MCF 10A (cell line): ENCODE measurements around the gene HES3. TPM values are rescaled to one million over a fixed set of nuclear protein-coding genes. Genes with fewer than 3 reads are reported as not detected.

Experiments
- BruUV-seq: library from RNA; stranded (reverse); fragments of 400-500 nt; replicated peaks from 2 replicates; lab custom pipeline; 2021; lab: Mats Ljungman, UMichigan
- CTCF ChIA-PET: fragments of 300-600 bp; sonication (Branson Sonifier 250); formaldehyde crosslinking; extraction: SDS; loops from one replicate; lab custom pipeline; 2021; ENCODE audit warnings: antibody characterized with exemption, inconsistent platforms; lab: Yijun Ruan, JAX
- POLR2A ChIA-PET: fragments of 300-600, 350-650 bp; sonication (Branson Sonifier 250); formaldehyde crosslinking; extraction: SDS; loops from one replicate; lab custom pipeline; 2020; ENCODE audit warnings: antibody characterized with exemption, inconsistent platforms; lab: Yijun Ruan, JAX
- DNase-seq: peaks from one replicate; pipeline ENCODE4 v3.0.0-alpha.2; 2018; ENCODE audit not compliant: unreplicated experiment
- H3K27ac Mint-ChIP-seq: one replicate; pipeline ENCODE4 v1.8.0; 2022; ENCODE audit warnings: mild to moderate bottlenecking, low read depth, mixed read lengths; ENCODE audit not compliant: unreplicated experiment
- H3K27me3 Mint-ChIP-seq: one replicate; pipeline ENCODE4 v1.8.0; 2022; ENCODE audit warnings: mixed read lengths; ENCODE audit not compliant: insufficient read depth, unreplicated experiment
- H3K36me3 Mint-ChIP-seq: one replicate; pipeline ENCODE4 v1.8.0; 2022; ENCODE audit warnings: mild to moderate bottlenecking, moderate library complexity, mixed read lengths; ENCODE audit not compliant: insufficient read depth, unreplicated experiment
- H3K4me1 Mint-ChIP-seq: one replicate; pipeline ENCODE4 v1.8.0; 2022; ENCODE audit warnings: mixed read lengths; ENCODE audit not compliant: insufficient read depth, unreplicated experiment
- H3K4me3 Mint-ChIP-seq: one replicate; pipeline ENCODE4 v1.8.0; 2022; ENCODE audit warnings: mild to moderate bottlenecking, moderate library complexity, mixed read lengths; ENCODE audit not compliant: unreplicated experiment
- H3K9me3 Mint-ChIP-seq: one replicate; pipeline ENCODE4 v1.8.0; 2022; ENCODE audit warnings: mixed read lengths; ENCODE audit not compliant: unreplicated experiment
- intact Hi-C: fragments of 100-400 bp; cut with micrococcal nuclease; formaldehyde crosslinking; loops from 2 replicates; pipeline ENCODE4 v1.14.1; 2022
- total RNA-seq: library from RNA; stranded (reverse); gene quantifications from 2 replicates; pipeline ENCODE4 v1.2.3, GENCODE V29; 2022
- TF ChIP-seq, protein P1 (sequence below): fragments of 200-600 bp; IDR thresholded peaks from one replicate; pipeline ENCODE4 v1.8.0; 2022; ENCODE audit warnings: antibody characterized with exemption, mild to moderate bottlenecking; ENCODE audit not compliant: unreplicated experiment

HES3 gene
- total RNA-seq, 1 experiment from 2014 or later: not detected

DNA sequence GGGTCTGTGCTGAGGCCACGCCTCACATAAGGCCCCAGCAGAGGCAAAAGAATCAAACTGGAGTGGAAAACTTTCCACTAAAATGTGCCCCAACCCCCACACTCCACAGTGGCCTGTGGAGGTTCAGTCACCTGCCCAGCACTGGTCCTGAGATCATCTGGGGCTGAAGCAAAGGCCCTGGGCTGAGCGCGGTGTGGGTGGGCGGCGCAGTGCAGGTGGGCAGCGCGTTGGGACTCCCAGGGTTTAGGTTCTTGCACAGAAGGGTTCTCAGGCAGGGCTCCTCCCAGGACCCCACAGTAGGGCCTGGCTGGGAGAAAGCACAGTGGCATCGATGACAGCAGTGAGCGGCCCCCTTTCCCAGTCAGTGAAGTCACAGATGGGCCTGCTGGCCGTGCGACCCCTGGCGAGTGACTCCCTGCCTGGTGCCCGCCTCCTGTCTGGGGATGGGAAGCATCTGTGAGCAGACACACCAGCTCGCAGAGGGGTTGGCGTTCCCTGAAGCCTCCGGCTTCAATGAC is 30.7 kb downstream of the HES3 start:
- H3K4me3 Mint-ChIP-seq: no peak overlapping the region
- peaks cover 16% of the 10 kb centered on the region for H3K36me3 Mint-ChIP-seq
- BruUV-seq: no TSS peak
- intact Hi-C loops: no loop called here
- ChIA-PET POLR2A (no interaction called here), CTCF (no interaction called here)
- no peak for DNase-seq
- no peaks in the 10 kb centered on the region for H3K27me3 Mint-ChIP-seq
- H3K27ac Mint-ChIP-seq: no peak overlapping the region
- TF ChIP-seq, protein P1, sequence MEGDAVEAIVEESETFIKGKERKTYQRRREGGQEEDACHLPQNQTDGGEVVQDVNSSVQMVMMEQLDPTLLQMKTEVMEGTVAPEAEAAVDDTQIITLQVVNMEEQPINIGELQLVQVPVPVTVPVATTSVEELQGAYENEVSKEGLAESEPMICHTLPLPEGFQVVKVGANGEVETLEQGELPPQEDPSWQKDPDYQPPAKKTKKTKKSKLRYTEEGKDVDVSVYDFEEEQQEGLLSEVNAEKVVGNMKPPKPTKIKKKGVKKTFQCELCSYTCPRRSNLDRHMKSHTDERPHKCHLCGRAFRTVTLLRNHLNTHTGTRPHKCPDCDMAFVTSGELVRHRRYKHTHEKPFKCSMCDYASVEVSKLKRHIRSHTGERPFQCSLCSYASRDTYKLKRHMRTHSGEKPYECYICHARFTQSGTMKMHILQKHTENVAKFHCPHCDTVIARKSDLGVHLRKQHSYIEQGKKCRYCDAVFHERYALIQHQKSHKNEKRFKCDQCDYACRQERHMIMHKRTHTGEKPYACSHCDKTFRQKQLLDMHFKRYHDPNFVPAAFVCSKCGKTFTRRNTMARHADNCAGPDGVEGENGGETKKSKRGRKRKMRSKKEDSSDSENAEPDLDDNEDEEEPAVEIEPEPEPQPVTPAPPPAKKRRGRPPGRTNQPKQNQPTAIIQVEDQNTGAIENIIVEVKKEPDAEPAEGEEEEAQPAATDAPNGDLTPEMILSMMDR: no peak
- no peaks in the 10 kb centered on the region for H3K4me1 Mint-ChIP-seq
- H3K9me3 Mint-ChIP-seq: no peaks in the 10 kb centered on the region

DNA sequence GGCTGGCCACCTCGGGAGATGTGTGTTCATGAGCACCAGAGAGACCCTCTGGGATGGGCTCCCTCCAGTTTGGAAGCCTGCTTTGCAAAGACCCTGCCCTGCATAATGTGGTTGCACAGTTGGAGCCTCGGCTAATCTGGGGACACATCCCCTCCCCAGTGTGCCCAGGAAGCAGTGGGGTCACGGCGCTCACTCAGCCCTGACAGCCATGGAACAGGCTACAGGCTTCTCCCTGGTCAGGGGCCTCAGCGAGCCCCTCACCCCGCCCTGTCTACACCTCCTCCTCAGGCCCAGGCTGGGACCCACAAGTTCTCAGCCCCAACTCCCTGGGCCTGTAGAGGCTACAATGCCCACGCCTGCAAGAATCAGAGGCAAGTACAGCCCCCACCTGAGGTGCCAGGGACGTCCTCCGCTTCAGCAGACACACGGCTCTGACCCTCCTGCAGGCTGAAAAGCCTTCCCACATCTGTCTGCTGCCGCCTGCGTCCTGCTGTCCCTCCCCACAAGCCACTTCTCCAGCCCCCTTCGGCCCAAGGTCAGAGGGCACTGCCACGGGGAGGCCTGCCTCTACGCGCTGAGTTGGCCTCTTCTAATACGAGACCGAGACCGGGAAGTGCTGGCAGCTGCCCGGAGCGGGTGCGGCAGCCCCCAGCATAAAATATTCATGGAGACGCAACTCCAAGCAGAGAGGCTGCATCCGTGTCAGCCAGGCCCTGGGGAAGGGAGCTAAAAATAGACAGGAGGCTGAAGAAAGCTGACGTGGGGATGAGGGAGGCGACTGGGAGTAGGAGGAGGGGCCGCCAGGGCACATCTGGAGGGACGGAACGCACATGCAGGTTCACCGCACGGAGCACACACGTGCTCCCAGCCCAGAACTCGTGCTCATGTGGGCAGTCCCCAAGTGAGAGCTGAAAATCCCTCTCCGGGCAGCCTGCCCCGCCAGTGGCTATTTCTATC is 32.1 kb downstream of the HES3 start:
- Mint-ChIP-seq H3K4me3 (no peak overlapping the region), H3K27ac (no peak overlapping the region), H3K36me3 (peaks cover 12% of the 10 kb centered on the region), H3K27me3 (no peaks in the 10 kb centered on the region), H3K4me1 (no peaks in the 10 kb centered on the region), H3K9me3 (no peaks in the 10 kb centered on the region)
- no peak for DNase-seq
- CTCF ChIA-PET: interaction anchor here (0.5 to 1.7 kb wide), 5 partner anchors 9 to 1565 kb away, joined by 3 to 6 read pairs (median 3); no protein-coding TSS in a partner anchor
- intact Hi-C loops: no loop called here
- TF ChIP-seq, protein P1: no peak
- no TSS peak for BruUV-seq
- POLR2A ChIA-PET: no interaction called here

DNA sequence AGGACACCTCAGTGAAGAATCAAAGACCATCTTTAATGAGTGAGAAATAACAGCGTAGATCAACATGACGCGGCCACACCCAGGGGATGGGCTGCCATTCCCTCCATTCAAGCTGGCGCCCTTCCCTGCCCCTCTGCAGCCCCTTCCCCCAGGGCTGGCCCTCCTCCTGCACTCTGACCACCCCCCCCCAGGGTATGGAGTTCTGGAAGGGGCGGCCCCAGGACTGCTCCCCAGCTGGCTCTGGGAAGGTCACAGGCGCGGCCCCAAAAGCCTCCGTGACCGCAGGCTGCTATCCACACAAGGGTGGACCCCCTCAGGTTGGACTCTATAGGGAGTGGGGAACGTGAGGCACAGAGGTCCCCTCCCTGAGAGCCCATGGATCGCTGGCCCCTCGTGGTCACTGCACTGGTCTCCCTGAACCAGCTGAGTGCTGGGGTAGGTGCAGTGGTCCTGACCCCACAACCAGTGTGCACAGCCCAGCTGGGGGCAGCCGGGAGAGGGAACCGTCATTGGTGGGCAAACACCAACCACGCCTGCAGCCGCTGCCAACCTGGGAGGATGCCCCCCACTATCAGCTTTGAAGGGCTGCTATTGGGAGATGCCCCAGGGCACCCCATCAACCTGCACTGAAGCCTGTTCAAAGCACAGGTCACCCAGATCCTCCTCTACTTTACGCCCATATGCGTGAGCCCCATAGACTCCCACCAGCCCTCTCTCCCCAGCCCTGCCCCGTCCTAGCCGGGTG is 33.0 kb downstream of the HES3 start:
- Mint-ChIP-seq H3K36me3 (peaks cover 12% of the 10 kb centered on the region), H3K4me1 (no peaks in the 10 kb centered on the region), H3K27me3 (no peaks in the 10 kb centered on the region), H3K9me3 (no peaks in the 10 kb centered on the region), H3K27ac (no peak overlapping the region), H3K4me3 (no peak overlapping the region)
- TF ChIP-seq, protein P1: no peak
- CTCF ChIA-PET: interaction anchor here (0.6 to 1.7 kb wide), 3 partner anchors 8 to 1564 kb away, joined by 3 to 6 read pairs (median 6); no protein-coding TSS in a partner anchor
- BruUV-seq: no TSS peak
- no peak for DNase-seq
- intact Hi-C loops: no loop called here
- POLR2A ChIA-PET: no interaction called here

DNA sequence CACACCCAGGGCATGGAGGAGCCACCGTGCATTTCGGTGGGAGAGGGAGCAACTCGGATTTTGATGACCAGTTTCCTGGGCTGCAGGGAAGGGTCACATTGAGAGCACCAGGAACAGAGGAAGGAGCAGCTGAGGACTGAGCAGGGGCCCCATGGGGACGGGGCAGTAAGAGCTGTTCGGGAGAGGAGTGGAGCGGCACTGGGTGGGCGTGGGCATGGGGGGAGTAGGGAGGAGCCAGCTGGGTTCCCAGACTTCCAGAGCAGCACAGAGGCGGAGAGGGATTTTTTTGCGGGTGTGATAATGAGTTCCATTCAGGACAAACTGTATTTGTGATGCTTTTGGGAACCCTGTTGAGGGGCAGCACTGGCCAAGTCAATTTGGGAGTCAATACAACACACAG is 34.3 kb downstream of the HES3 start:
- ChIA-PET CTCF (interaction anchor here (0.6 kb wide), 1 partner anchor 65 kb away, joined by 4 read pairs; no protein-coding TSS in a partner anchor), POLR2A (no interaction called here)
- no TSS peak for BruUV-seq
- no peaks in the 10 kb centered on the region for H3K4me1 Mint-ChIP-seq
- DNase-seq: no peak
- no peaks in the 10 kb centered on the region for H3K9me3 Mint-ChIP-seq
- H3K27me3 Mint-ChIP-seq: no peaks in the 10 kb centered on the region
- intact Hi-C loops: no loop called here
- H3K36me3 Mint-ChIP-seq: peaks cover 12% of the 10 kb centered on the region
- TF ChIP-seq, protein P1: no peak
- H3K27ac Mint-ChIP-seq: no peak overlapping the region
- H3K4me3 Mint-ChIP-seq: no peak overlapping the region
